ENCODE data around the gene ELAVL1.
"Not testable (repeated sequence)": the region's sequence is repeated elsewhere in the genome, so short reads cannot be mapped to it uniquely, and the experiment has no call there.

The ELAVL1 gene

GRCh38 chr19:7920519-7921301 is 84.7 kb downstream of the ELAVL1 start:
- peak; percentile 94 for DNase-seq

GRCh38 chr19:7919610-7920518 is 85.6 kb downstream of the ELAVL1 start, which contains the start of gene SNAPC2:
Gene SNAPC2, plus strand, starts transcription at chr19:7920338. Its CDS starts 29 bp downstream, at chr19:7920367.
- DNase-seq: peak; percentile 90

GRCh38 chr19:7918615-7919421 is 86.6 kb downstream of the ELAVL1 start:
- no peak for DNase-seq

- DNase-seq: not testable (repeated sequence)
These were observed 87.3 kb downstream of the ELAVL1 start for GRCh38 chr19:7918062-7918614.

GRCh38 chr19:7917267-7918061 is 88.0 kb downstream of the ELAVL1 start:
- DNase-seq: no peak

GRCh38 chr19:7916955-7917266 is 88.5 kb downstream of the ELAVL1 start:
- no peak for DNase-seq

- DNase-seq: no peak
These were observed 89.1 kb downstream of the ELAVL1 start for GRCh38 chr19:7916103-7916954.

- no peak for DNase-seq
These were observed 90.0 kb downstream of the ELAVL1 start for GRCh38 chr19:7915250-7916102.

GRCh38 chr19:7914598-7915045 is 90.8 kb downstream of the ELAVL1 start, which contains the start of gene TGFBR3L:
Gene TGFBR3L, plus strand, starts transcription at chr19:7914830.
- no peak for DNase-seq

GRCh38 chr19:7914099-7914498 is 91.3 kb downstream of the ELAVL1 start:
- no peak for DNase-seq

GRCh38 chr19:7913652-7914051 is 91.8 kb downstream of the ELAVL1 start:
- no peak for DNase-seq

GRCh38 chr19:7912697-7913564 is 92.5 kb downstream of the ELAVL1 start:
- DNase-seq: no peak

- DNase-seq: no peak
These were observed 93.2 kb downstream of the ELAVL1 start for GRCh38 chr19:7912144-7912696.

- no peak for DNase-seq
These were observed 93.8 kb downstream of the ELAVL1 start for GRCh38 chr19:7911508-7912143.

- no peak for DNase-seq
These were observed 94.9 kb downstream of the ELAVL1 start for GRCh38 chr19:7910321-7911161.

- no peak for DNase-seq
These were observed 95.9 kb downstream of the ELAVL1 start for GRCh38 chr19:7909471-7910067.

Data from NCI-H446 treated with DMSO at 0.1 percent for 48 hours (cell line).